ENCODE measurements around the gene FAM53A.
A peak's percentile ranks its signal among the peaks of the same experiment; 100 is the strongest.

FAM53A gene

GRCh38 chr4:1683736-1684505 is at the start of gene FAM53A:
Gene FAM53A (minus strand): TSS chr4:1684313. CDS start chr4:1668741, 15,572 bp downstream.
- DNase-seq (ENCODE audit: low read depth in 2 of 2, low spot score in 1 of 2): peak in 1 of 2 donors; percentile 10

- no peak for DNase-seq (ENCODE audit: low read depth in 2 of 2, low spot score in 1 of 2)
Observed at GRCh38 chr4:1732911-1733310, 48.8 kb upstream of the FAM53A start.

GRCh38 chr4:1731180-1731579 is 47.1 kb upstream of the FAM53A start:
- DNase-seq (ENCODE audit: low read depth in 2 of 2, low spot score in 1 of 2): no peak

- DNase-seq (ENCODE audit: low read depth in 2 of 2, low spot score in 1 of 2): no peak
Observed at GRCh38 chr4:1730532-1731135, 46.5 kb upstream of the FAM53A start.

- DNase-seq (ENCODE audit: low read depth in 2 of 2, low spot score in 1 of 2): no peak
Observed at GRCh38 chr4:1728061-1728980, 44.2 kb upstream of the FAM53A start.

GRCh38 chr4:1727117-1728031 is 43.3 kb upstream of the FAM53A start:
- no peak for DNase-seq (ENCODE audit: low read depth in 2 of 2, low spot score in 1 of 2)

- peak; percentile 78 to 93 for DNase-seq (ENCODE audit: low read depth in 2 of 2, low spot score in 1 of 2)
Observed at GRCh38 chr4:1726146-1726934, 42.2 kb upstream of the FAM53A start.

GRCh38 chr4:1725521-1725920 is 41.4 kb upstream of the FAM53A start:
- no peak for DNase-seq (ENCODE audit: low read depth in 2 of 2, low spot score in 1 of 2)

- DNase-seq (ENCODE audit: low read depth in 2 of 2, low spot score in 1 of 2): no peak
Observed at GRCh38 chr4:1723131-1723801, 39.2 kb upstream of the FAM53A start.

GRCh38 chr4:1722551-1723118 is 38.5 kb upstream of the FAM53A start:
- no peak for DNase-seq (ENCODE audit: low read depth in 2 of 2, low spot score in 1 of 2)

GRCh38 chr4:1721666-1722550 is 37.8 kb upstream of the FAM53A start:
- DNase-seq (ENCODE audit: low read depth in 2 of 2, low spot score in 1 of 2): no peak

- peak; percentile 80 to 88 for DNase-seq (ENCODE audit: low read depth in 2 of 2, low spot score in 1 of 2)
Observed at GRCh38 chr4:1721003-1721665, 37.0 kb upstream of the FAM53A start, which contains the start of the genes TACC3 and TMEM129. Gene TACC3 (plus strand): TSS chr4:1721521. CDS start chr4:1723422, 1,901 bp downstream. Gene TMEM129 (minus strand): TSS chr4:1721323. CDS start chr4:1720837, 486 bp downstream.

GRCh38 chr4:1720163-1720983 is 36.3 kb upstream of the FAM53A start:
- DNase-seq (ENCODE audit: low read depth in 2 of 2, low spot score in 1 of 2): no peak

- no peak for DNase-seq (ENCODE audit: low read depth in 2 of 2, low spot score in 1 of 2)
Observed at GRCh38 chr4:1718095-1718850, 34.2 kb upstream of the FAM53A start.
